ENCODE data around the gene GOLGA7B. TPM values are rescaled to one million over a fixed set of nuclear protein-coding genes. Genes with fewer than 3 reads are reported as not detected.

Gene GOLGA7B
- total and polyA plus RNA-seq, 9 of the 15 experiments (the other 6 are each of a cell fraction or from before 2014, with no cell fraction given): 0.03 to 0.07 (median 0.04) TPM; not detected in 3

DNA sequence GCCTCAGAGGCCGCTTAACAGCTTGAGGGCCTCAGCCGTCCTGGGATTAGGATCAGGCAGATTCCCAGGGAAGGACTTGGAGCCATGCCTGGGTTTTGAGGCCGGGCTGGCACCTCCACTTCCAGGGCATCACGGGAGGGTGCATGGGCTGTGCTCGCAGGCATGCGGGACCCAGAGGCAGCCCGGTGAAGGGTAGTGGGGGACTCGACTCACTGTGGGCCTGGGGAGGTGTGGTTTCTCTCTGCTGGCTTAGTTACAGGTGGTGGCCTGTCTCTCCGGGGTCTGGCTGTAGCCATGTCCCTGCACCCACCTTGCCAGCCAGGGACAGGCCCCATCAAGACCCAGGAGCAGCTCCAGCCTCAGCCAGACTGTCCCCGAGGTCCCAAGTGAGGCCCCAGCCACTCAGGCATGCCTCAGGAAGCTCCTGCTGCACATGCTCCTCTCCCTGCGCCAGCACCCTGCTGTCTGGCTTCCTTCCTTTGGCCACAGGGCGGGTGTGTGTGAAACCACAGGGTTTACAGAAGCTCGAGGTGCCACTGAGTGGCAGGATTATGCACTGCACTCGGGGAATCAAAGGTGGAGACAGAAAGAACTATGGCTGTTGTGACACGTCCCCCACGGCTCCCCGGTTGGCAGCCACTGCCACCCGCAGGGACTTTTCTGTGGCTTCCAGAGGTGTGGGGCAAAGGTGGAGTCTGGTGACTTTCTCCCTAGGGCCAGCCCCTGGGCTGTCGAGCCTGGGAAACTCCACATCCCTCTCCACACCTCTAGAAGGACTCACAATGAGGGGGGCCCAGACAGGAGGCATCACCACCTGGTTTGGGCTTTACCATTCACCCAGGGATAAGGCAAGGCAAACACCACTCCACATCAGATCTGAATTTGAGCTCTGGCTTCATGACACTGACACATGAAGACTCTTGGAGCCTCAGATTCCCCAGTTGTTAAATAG, 19.7 kb downstream of the GOLGA7B start (continued):
- no peak for TF ChIP-seq ZNF263 (CRISPR knock-in tag; IDR thresholded peaks at IDR 0.05; ENCODE audit: borderline replicate concordance)
- peak; percentile 55 for TF ChIP-seq MEIS2 (IDR thresholded peaks at IDR 0.05; ENCODE audit: partially characterized antibody)
- no peak for TF ChIP-seq EHMT2 (IDR thresholded peaks at IDR 0.05)
- TF ChIP-seq, protein P1, sequence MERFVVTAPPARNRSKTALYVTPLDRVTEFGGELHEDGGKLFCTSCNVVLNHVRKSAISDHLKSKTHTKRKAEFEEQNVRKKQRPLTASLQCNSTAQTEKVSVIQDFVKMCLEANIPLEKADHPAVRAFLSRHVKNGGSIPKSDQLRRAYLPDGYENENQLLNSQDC (CRISPR knock-in tag; IDR thresholded peaks at IDR 0.05): no peak
- TF ChIP-seq, protein P2, sequence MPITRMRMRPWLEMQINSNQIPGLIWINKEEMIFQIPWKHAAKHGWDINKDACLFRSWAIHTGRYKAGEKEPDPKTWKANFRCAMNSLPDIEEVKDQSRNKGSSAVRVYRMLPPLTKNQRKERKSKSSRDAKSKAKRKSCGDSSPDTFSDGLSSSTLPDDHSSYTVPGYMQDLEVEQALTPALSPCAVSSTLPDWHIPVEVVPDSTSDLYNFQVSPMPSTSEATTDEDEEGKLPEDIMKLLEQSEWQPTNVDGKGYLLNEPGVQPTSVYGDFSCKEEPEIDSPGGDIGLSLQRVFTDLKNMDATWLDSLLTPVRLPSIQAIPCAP (CRISPR knock-in tag; IDR thresholded peaks at IDR 0.05; ENCODE audit: borderline replicate concordance): no peak
- TF ChIP-seq, protein P3, sequence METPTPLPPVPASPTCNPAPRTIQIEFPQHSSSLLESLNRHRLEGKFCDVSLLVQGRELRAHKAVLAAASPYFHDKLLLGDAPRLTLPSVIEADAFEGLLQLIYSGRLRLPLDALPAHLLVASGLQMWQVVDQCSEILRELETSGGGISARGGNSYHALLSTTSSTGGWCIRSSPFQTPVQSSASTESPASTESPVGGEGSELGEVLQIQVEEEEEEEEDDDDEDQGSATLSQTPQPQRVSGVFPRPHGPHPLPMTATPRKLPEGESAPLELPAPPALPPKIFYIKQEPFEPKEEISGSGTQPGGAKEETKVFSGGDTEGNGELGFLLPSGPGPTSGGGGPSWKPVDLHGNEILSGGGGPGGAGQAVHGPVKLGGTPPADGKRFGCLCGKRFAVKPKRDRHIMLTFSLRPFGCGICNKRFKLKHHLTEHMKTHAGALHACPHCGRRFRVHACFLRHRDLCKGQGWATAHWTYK (CRISPR knock-in tag; IDR thresholded peaks at IDR 0.05): peak; percentile 35; the same call in 1 of the 2 replicates
- TF ChIP-seq ESRRA (IDR thresholded peaks at IDR 0.05; ENCODE audit: borderline replicate concordance, low read depth): peak; percentile 29; the same call in 1 of the 2 replicates
- TF ChIP-seq NR4A1 (CRISPR knock-in tag; IDR thresholded peaks at IDR 0.05): no peak
- TF ChIP-seq NR4A1 (tag; IDR thresholded peaks at IDR 0.05): no peak
- peak; percentile 78 for TF ChIP-seq ARID2 (IDR thresholded peaks at IDR 0.05)
- TF ChIP-seq, protein P4, sequence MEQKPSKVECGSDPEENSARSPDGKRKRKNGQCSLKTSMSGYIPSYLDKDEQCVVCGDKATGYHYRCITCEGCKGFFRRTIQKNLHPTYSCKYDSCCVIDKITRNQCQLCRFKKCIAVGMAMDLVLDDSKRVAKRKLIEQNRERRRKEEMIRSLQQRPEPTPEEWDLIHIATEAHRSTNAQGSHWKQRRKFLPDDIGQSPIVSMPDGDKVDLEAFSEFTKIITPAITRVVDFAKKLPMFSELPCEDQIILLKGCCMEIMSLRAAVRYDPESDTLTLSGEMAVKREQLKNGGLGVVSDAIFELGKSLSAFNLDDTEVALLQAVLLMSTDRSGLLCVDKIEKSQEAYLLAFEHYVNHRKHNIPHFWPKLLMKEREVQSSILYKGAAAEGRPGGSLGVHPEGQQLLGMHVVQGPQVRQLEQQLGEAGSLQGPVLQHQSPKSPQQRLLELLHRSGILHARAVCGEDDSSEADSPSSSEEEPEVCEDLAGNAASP (IDR thresholded peaks at IDR 0.05): no peak
- no peak for TF ChIP-seq RAD51 (IDR thresholded peaks at IDR 0.05; ENCODE audit: borderline replicate concordance, low read depth)
- no peak for TF ChIP-seq ZNF518B (CRISPR knock-in tag; IDR thresholded peaks at IDR 0.05)
- no peak for TF ChIP-seq GTF2B (IDR thresholded peaks at IDR 0.05; ENCODE audit: extremely low read depth, insufficient read length)
- no peak for TF ChIP-seq ZNF395 (CRISPR knock-in tag; IDR thresholded peaks at IDR 0.05)

All from K562 (cell line).